HCT116 (cell line): ENCODE data around the gene MAP3K12. TPM values are rescaled to one million over a fixed set of nuclear protein-coding genes. Genes with fewer than 3 reads are reported as not detected.

ENCODE experiments used
- ATF3 ChIP-seq: IDR thresholded peaks from 2 replicates; pipeline ENCODE4 v1.6.1; 2012
- CBX3 ChIP-seq: IDR thresholded peaks from 2 replicates; pipeline ENCODE4 v1.6.1; 2012; ENCODE audit warnings: low read depth
- CEBPB ChIP-seq: IDR thresholded peaks from 2 replicates; pipeline ENCODE4 v1.6.1; 2012; ENCODE audit warnings: low read depth
- EGR1 ChIP-seq: IDR thresholded peaks from 2 replicates; pipeline ENCODE4 v1.6.1; 2012; ENCODE audit warnings: low read depth
- ELF1 ChIP-seq: IDR thresholded peaks from 2 replicates; pipeline ENCODE4 v1.6.1; 2012; ENCODE audit warnings: low read depth, borderline replicate concordance
- EZH2 ChIP-seq: fragments of 200-600 bp; sonication (generic); IDR thresholded peaks from 2 replicates; pipeline ENCODE4 v1.6.1; 2017; ENCODE audit warnings: antibody characterized with exemption, mixed run types
- EZH2phosphoT487 ChIP-seq: fragments of 200-600 bp; IDR thresholded peaks from 2 replicates; pipeline ENCODE4 v1.6.1; 2018; ENCODE audit warnings: antibody characterized with exemption, borderline replicate concordance
- FOSL1 ChIP-seq: IDR thresholded peaks from 2 replicates; pipeline ENCODE4 v1.6.1; 2012; ENCODE audit warnings: low read depth
- MAX ChIP-seq: IDR thresholded peaks from 2 replicates; pipeline ENCODE4 v1.6.1; 2012
- POLR2A ChIP-seq: IDR thresholded peaks from 2 replicates; pipeline ENCODE4 v1.7.0; 2011; ENCODE audit warnings: borderline replicate concordance; ENCODE audit not compliant: insufficient read depth, insufficient read length; ENCODE audit errors: extremely low read depth
- SIN3A ChIP-seq: IDR thresholded peaks from 2 replicates; pipeline ENCODE4 v1.6.1; 2012; ENCODE audit warnings: low read depth
- TCF7L2 ChIP-seq: IDR thresholded peaks from 2 replicates; pipeline ENCODE4 v1.7.0; 2011; ENCODE audit warnings: borderline replicate concordance, inconsistent platforms; ENCODE audit not compliant: insufficient read depth, insufficient read length; ENCODE audit errors: extremely low read depth
- YY1 ChIP-seq: IDR thresholded peaks from 2 replicates; pipeline ENCODE4 v1.6.1; 2011; ENCODE audit warnings: low read length, low read depth, moderate library complexity, mild to moderate bottlenecking; ENCODE audit not compliant: insufficient replicate concordance; ENCODE audit errors: extremely low read depth
- ZBTB33 ChIP-seq: IDR thresholded peaks from 2 replicates; pipeline ENCODE4 v1.6.1; 2011; ENCODE audit warnings: mild to moderate bottlenecking, low read length, moderate library complexity; ENCODE audit not compliant: insufficient replicate concordance; ENCODE audit errors: extremely low read depth
- ZFX ChIP-seq: fragments of 450-650 bp; IDR thresholded peaks from 2 replicates; pipeline ENCODE4 v1.6.1; 2017
- total RNA-seq: library from RNA; stranded (reverse); gene quantifications from one replicate; pipeline ENCODE4 v1.2.1, GENCODE V29; 2021; ENCODE audit not compliant: unreplicated experiment

The MAP3K12 gene
- total RNA-seq, 1 experiment from 2014 or later = 16.3 TPM

GRCh38 chr12:53451661-53452158 lies 47.5 kb downstream of the MAP3K12 start, which contains the start of gene PCBP2 (continued):
- TF ChIP-seq ELF1 = peak; percentile 75
- no peak for TF ChIP-seq ZFX
- no peak for TF ChIP-seq EZH2
- TF ChIP-seq POLR2A = no peak
- peak; percentile 91 for TF ChIP-seq TCF7L2
- peak; percentile 75; the same call in 1 of the 2 replicates for TF ChIP-seq SIN3A
- no peak for TF ChIP-seq ATF3
- peak; percentile 61 for TF ChIP-seq ZBTB33
- peak; percentile 82 for TF ChIP-seq MAX
- peak; percentile 87 for TF ChIP-seq YY1
- peak; percentile 92 for TF ChIP-seq EGR1
- peak; percentile 93 for TF ChIP-seq CBX3
- TF ChIP-seq CEBPB = peak; percentile 72; the same call in 1 of the 2 replicates
- no peak for TF ChIP-seq EZH2phosphoT487
- no peak for TF ChIP-seq FOSL1
